HG03039 (cell line): ENCODE data around the gene FAM168B.
A peak's percentile ranks its signal among the peaks of the same experiment; 100 is the strongest.
"Not testable (repeated sequence)": the region's sequence is repeated elsewhere in the genome, so short reads cannot be mapped to it uniquely, and the experiment has no call there.

ENCODE experiments used
- ATAC-seq: cut with Tn5 transposase; IDR thresholded peaks from one replicate; pipeline ENCODE4 v1.9.1; 2021; ENCODE audit warnings: mild to moderate bottlenecking, moderate library complexity; ENCODE audit not compliant: unreplicated experiment

FAM168B gene, protein sequence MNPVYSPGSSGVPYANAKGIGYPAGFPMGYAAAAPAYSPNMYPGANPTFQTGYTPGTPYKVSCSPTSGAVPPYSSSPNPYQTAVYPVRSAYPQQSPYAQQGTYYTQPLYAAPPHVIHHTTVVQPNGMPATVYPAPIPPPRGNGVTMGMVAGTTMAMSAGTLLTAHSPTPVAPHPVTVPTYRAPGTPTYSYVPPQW

DNA sequence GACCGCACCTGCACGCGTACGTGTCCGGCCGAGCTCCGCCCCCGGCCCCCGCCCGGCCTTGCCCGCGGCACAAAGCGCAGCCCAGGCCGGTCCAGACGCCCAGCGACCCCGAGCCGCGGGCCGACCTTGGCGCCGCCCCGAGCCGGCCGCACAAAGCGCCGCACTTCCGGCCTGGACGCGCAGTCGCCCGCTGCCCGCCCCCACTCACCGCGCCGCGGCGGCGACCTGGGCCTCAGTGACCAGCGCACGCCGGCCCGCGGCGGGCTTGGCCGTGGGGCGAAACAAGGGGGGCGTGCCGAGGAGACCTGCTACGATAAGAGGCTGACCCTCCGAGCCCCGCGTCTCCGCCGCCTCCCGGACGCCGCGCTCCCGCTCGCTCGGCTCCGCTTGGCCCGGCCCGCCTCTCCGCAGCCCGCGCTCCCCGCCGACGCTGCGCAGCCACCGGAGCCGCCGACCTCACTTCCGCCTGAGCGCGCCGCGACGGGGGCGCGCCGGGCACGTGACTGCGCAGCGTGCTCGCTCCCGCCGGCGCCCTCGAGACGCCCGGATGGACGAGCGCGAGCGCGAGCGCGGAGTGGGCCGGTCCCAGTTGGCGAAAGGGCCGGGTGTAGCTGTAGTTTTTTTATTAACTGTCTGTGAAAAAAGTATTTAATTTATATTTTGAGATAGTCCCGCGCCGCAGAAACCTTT lies at the start of gene FAM168B:
FAM168B (minus strand) TSS at position 455 of the 690 bp plus-strand sequence. CDS start 10,814 bp downstream, outside the sequence.
- ATAC-seq, result peak; percentile 85

GRCh38 chr2:131142849-131143248 lies 49.6 kb upstream of the FAM168B start:
- ATAC-seq, result no peak

- ATAC-seq, result no peak
These were observed 47.3 kb upstream of the FAM168B start for GRCh38 chr2:131140581-131140980.

DNA sequence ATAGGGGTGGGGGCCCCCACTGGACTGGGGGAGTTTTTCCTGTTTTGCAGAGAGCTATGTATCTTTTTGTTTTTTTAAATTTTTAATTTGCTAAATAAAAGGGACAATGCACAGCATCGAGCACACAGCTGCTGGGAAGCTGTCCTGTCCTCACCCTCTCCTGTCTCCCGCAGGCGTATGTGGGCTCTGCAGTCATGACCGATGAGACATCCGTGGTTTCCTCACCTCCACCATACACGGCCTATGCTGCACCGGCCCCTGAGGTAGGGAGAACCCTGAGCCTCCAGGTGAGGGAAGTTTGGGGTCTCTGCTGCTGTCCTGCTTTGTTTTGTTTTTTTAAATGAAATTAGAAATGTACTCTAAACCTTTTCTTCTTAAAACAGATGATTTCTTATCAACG lies 39.5 kb upstream of the FAM168B start:
- no peak for ATAC-seq

DNA sequence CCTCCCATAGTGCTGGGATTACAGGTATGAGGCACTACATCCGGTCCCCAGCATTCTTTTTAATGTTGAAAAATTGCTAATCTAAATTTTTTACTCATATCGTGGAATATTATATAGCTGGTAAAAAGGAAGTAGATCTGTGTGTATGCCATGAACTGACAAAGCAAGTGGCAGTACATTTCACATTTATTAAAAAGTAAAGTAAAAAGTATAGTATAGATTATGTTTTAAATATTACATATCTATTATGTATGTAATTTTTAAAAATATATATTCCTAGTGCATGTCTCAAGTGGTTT lies 37.0 kb upstream of the FAM168B start:
- ATAC-seq, result no peak

- ATAC-seq, result no peak
These were observed 34.7 kb upstream of the FAM168B start for GRCh38 chr2:131127981-131128380.

- no peak for ATAC-seq
These were observed 33.8 kb upstream of the FAM168B start for GRCh38 chr2:131127076-131127475.

DNA sequence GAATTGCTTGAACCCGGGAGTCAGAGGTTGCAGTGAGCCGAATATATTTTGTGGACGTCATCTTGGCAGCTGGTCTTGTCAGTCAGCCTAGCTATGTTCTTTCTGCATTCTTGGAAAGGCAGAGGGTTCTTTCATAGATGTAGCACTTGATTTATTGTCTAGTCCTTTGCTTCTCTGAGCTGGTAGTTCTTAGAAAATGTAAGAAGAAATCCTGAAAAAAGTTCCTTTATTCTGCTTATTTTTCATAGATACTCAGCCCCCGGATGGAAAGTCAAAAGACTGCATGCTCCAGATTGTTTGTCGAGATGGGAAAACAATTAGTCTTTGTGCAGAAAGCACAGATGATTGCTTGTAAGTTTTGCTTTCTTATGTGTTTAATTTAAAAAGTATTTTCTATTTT lies 33.2 kb upstream of the FAM168B start:
- no peak for ATAC-seq

DNA sequence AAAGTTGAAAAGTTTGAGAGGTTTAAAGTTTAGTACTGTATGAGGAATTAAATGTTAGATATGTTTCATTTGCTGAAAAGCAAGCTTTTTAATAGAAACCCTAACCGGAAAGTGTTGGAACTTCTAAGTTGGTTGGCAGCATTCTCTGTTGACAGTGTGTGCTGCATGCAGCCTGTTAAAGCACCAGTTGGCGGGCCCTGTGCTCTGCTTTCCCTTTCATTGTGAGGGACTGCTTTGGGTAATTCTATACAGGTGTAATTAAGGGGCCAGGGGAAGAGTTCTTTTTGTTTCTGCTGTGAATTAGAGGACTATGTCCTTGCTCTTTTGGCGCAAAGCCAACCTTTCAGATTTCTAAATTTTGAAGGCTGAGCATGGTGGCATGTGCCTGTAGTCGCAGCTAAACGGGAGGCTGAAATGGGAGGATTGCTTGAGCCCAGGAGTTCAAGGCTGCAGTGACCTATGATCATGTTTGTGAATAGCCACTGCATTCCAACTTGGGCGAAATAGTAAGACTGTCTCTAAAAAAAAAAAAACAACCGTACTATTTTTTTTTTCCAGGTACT lies 32.0 kb upstream of the FAM168B start:
- ATAC-seq, result no peak

- ATAC-seq, result no peak
These were observed 29.9 kb upstream of the FAM168B start for GRCh38 chr2:131123192-131123591.

GRCh38 chr2:131122496-131122895 lies 29.2 kb upstream of the FAM168B start:
- no peak for ATAC-seq

GRCh38 chr2:131121464-131121863 lies 28.2 kb upstream of the FAM168B start:
- ATAC-seq, result no peak

DNA sequence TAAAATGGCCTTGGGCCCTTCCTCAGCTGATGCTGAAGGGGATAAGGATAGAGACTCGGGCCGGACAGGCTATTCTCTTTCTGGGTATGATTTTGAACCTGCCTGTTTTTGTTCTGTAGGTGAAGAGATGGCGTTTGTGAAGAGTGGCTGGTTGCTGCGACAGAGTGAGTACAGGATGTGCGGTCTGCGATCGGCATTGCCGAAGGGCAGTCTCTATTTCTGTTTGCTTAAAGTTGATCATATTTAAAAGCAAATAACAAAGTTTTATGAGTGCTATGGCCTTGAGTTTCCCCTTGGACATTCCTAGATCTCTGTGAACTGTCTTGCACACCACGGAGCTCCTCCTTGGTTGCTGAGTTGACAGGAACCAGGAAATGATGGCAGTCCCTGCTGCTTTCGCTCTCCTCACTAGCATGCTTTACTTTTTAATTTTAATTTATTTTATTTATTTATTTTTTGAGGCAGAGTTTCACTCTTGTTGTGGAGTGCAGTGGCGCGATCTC lies 27.6 kb upstream of the FAM168B start:
- no peak for ATAC-seq

DNA sequence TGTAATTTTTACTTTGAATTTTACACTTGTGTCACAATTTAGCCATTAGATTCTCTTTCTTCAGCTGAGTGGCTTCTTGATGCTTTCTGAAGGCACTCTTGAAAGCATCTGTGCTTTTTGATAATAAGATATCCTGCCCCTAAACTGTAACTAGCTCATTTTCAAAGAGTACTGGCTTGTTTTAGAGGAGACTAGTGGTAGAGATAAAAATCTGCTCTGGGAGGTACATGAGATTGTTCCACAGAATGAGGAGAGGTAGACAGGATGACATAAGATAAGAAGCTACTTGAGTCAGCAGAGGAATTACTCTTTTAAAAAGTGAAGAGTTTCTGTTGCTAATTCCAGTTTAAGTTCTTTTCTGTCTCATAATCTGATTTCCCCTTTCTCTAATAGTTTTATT lies 22.5 kb upstream of the FAM168B start:
- ATAC-seq, result no peak

DNA sequence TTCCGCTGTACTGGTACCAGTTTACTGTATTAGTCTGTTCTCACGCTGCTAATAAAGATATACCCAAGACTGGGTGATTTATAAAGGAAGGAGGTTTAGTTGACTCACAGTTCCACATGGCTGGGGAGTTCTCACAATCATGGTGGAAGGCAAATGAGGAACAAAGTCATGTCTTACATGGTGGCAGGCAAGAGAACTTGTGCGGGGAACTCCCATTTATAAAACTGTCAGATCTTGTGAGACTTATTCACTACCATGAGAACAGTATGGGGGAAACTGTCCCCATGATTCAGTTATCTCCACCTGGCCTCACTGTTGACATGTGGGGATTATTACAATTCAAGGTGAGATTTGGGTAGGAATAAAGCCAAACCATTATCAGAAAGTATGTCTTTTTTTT lies 21.7 kb upstream of the FAM168B start:
- not testable (repeated sequence) for ATAC-seq

DNA sequence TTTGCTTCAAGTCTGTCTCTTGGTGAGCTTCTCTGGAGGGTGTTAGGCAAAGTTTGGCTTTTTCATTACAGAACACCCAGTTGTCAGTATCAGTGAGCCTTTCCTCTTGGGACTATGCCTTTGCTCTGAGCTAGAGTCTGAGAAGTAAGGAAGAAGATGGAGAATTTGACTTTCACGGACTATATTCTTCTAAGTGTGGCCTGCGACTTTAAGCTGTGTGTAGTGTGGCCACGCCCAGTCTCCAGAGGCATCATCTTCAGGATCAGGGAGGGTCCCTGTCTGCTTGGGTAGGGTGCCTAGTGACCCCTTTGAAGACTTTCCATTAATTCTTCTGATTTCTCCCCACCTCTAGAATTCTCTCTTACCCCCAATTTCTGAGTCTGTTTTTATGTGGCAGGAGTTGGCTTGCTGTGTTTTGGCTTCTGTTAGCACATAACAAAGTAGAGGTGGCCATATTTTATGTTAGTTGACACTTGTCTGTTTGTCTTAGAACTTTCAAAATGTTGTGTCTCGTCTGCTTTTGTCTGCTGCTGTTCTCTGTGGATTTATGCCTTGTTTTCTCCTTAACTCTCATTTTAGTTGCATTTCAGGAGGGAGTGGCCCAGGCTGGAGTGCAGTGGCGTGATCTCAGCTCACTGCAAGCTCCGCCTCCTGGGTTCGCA lies 20.4 kb upstream of the FAM168B start:
- no peak for ATAC-seq

DNA sequence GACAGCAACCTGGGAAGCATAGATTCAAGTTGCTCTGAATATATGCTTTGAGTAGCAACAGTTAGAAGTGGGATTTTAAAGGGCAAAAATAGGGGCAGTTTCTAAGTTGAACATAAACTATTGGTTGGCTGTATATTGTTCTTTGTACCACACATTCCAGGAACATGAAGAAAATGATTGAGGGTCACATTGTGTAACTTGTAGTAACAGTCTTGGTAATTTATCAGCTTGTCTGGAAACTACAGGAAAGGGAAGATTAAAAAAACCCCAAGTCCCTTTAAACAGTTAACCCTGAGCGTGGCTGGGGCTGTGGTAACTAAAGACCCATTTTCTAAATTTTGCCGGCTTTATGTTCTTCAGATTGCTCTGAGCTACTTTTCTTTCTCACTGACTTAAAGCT lies 19.3 kb upstream of the FAM168B start:
- ATAC-seq, result no peak

DNA sequence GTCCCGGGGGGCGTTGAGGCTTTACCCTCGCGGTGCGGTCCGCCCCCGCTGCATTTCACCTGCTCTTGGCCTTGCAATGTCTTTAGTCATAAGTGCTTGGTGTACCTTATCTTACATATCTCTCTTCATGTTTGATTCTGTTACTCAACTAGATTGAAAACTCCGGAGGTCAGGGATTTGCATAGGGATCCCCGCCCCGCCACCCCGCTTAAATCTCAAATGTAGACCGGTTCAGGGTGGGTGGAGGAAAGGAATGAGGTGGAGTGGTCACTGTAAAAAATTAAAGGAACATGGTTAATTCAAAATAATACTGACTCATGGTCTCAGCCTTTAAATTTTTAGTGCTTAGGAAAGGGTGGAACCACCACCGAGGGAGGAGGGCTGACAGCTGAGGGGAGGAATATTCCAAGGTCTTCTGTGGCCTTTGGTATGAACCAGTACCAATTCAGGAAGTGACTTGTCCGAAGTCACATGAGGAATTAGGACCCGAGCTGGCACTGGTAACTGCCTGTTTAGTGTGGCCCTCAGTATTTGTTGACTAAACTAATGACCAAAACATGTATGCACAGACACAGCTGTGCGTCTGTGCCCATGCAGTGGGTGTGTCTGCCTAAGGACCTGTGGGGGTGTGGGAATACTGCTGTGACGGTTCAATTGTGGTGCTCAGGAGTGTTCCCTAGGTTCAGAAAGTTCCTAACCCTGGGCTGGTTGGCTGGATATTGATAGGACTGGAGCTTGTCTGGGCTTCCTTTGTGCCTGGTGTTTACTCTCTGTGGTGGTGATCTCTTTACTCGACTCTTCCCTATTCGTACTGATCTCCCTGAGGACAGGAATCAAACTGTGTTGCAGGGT lies 12.9 kb upstream of the FAM168B start:
- ATAC-seq, result peak; percentile 35

- ATAC-seq, result peak; percentile 76
These were observed 12.1 kb upstream of the FAM168B start, which contains the start of gene PLEKHB2 for GRCh38 chr2:131105156-131105949. Gene PLEKHB2, plus strand, starts transcription at chr2:131105336. Its CDS starts 15,606 bp downstream, at chr2:131120942.
